Tibial artery (tissue), 4 donors: ENCODE measurements around the gene FBXO41.

ENCODE experiments used
- DNase-seq, 2 donors: peaks; one replicate each; pipeline ENCODE4 v3.0.0-alpha.2; 2019
- H3K27ac ChIP-seq, 2 donors: fragments of 200-600 bp; sonication (generic) in 1 of 2; 1 replicate in 1 of 2; 2 replicates in 1 of 2; pipeline ENCODE4 v1.5.1; 2018 to 2019; ENCODE audit warnings: mild to moderate bottlenecking in 1 of 2
- H3K27me3 ChIP-seq, 2 donors: fragments of 200-600 bp; sonication (generic) in 1 of 2; one replicate each; pipeline versions ENCODE4 v1.5.1 to v1.6.0; 2016 to 2019
- H3K36me3 ChIP-seq, 3 donors: fragments of 200-600 bp; sonication (generic) in 2 of 3; one replicate each; pipeline ENCODE4 v1.5.1; 2016 to 2019; ENCODE audit warnings: mild to moderate bottlenecking in 2 of 3
- H3K4me1 ChIP-seq, 4 donors: fragments of 200-600 bp; sonication (generic) in 2 of 4; 1 replicate in 3 of 4; 2 replicates in 1 of 4; pipeline ENCODE4 v1.5.1; 2016 to 2019
- H3K4me3 ChIP-seq, 2 donors: fragments of 200-600 bp; sonication (generic) in 1 of 2; 1 replicate in 1 of 2; 2 replicates in 1 of 2; pipeline ENCODE4 v1.5.1; 2018 to 2019; ENCODE audit warnings: mild to moderate bottlenecking in 2 of 2
- H3K9me3 ChIP-seq, 3 donors: fragments of 200-600 bp; sonication (generic) in 1 of 3; one replicate each; pipeline ENCODE4 v1.5.1; 2016 to 2019
- CTCF ChIP-seq, 2 experiments: fragments of 200-600 bp in 1 of 2; fragments of 450-650 bp in 1 of 2; IDR thresholded peaks; one replicate each; pipeline ENCODE4 v1.5.1; 2017 to 2019; ENCODE audit warnings: antibody characterized with exemption in 2 of 2, mild to moderate bottlenecking in 1 of 2, moderate library complexity in 1 of 2
- intact Hi-C: fragments of 100-400 bp; cut with DNase I; formaldehyde crosslinking; loops from one replicate; pipeline ENCODE4 v1.15.0; 2023; ENCODE audit warnings: low total_unique reads

FBXO41 gene

GRCh38 chr2:73255007-73255644 is 29.2 kb downstream of the FBXO41 start:
- intact Hi-C loops: no loop called here
- no peak for TF ChIP-seq CTCF (IDR thresholded peaks at IDR 0.05)
- Histone ChIP-seq H3K27me3 (no peaks in the 10 kb centered on the region), H3K4me3 (no peak overlapping the region), H3K27ac (no peak overlapping the region), H3K36me3 (peaks cover 33 to 53% (median 45%) of the 10 kb centered on the region in 3 donors), H3K9me3 (no peaks in the 10 kb centered on the region), H3K4me1 (no peaks in the 10 kb centered on the region)
- no peak for DNase-seq

GRCh38 chr2:73254343-73255006 is 29.8 kb downstream of the FBXO41 start:
- peaks cover 39 to 60% (median 52%) of the 10 kb centered on the region in 3 donors for H3K36me3 ChIP-seq
- TF ChIP-seq CTCF (IDR thresholded peaks at IDR 0.05): no peak
- DNase-seq: no peak

GRCh38 chr2:73253901-73254300 is 30.4 kb downstream of the FBXO41 start:
- no peaks in the 10 kb centered on the region for H3K4me1 ChIP-seq
- H3K27me3 ChIP-seq: no peaks in the 10 kb centered on the region
- H3K36me3 ChIP-seq: peaks cover 45 to 66% (median 57%) of the 10 kb centered on the region in 3 donors
- H3K27ac ChIP-seq: no peak overlapping the region
- intact Hi-C loops: no loop called here
- DNase-seq: peak in 1 of 2 donors; percentile 48
- no peaks in the 10 kb centered on the region for H3K9me3 ChIP-seq
- no peak for TF ChIP-seq CTCF (IDR thresholded peaks at IDR 0.05)
- no peak overlapping the region for H3K4me3 ChIP-seq

More at GRCh38 chr2:73254343-73255006, 29.8 kb downstream of the FBXO41 start:
- Histone ChIP-seq H3K27ac (no peak overlapping the region), H3K27me3 (no peaks in the 10 kb centered on the region), H3K9me3 (no peaks in the 10 kb centered on the region), H3K4me3 (no peak overlapping the region), H3K4me1 (no peaks in the 10 kb centered on the region)
- intact Hi-C loops: no loop called here

GRCh38 chr2:73253400-73253799 is 30.9 kb downstream of the FBXO41 start:
- intact Hi-C loops: no loop called here
- Histone ChIP-seq H3K9me3 (no peaks in the 10 kb centered on the region), H3K4me1 (no peaks in the 10 kb centered on the region), H3K4me3 (no peak overlapping the region), H3K27ac (no peak overlapping the region), H3K27me3 (no peaks in the 10 kb centered on the region), H3K36me3 (peaks cover 50 to 71% (median 62%) of the 10 kb centered on the region in 3 donors)
- DNase-seq: no peak
- TF ChIP-seq CTCF (IDR thresholded peaks at IDR 0.05): no peak

- Histone ChIP-seq H3K27ac (no peak overlapping the region), H3K27me3 (no peaks in the 10 kb centered on the region), H3K4me3 (no peak overlapping the region), H3K4me1 (no peaks in the 10 kb centered on the region), H3K9me3 (no peaks in the 10 kb centered on the region), H3K36me3 (peaks cover 59 to 80% (median 72%) of the 10 kb centered on the region in 3 donors)
- no peak for TF ChIP-seq CTCF (IDR thresholded peaks at IDR 0.05)
- intact Hi-C loops: no loop called here
- no peak for DNase-seq
These were observed 31.8 kb downstream of the FBXO41 start for GRCh38 chr2:73252238-73253027.
